T-helper 1 cell treated with Interleukin-12 subunit alpha and Interleukin-12 subunit beta and Interleukin-4 antibody, amounts not matched to agents 30 μg/mL and 1 μg/mL, for 36 hours (primary cell): Measurements from ENCODE around the gene METTL15.

Experiments
- H3K27ac Mint-ChIP-seq: one replicate; pipeline ENCODE4 v1.8.0; 2021; ENCODE audit warnings: mild to moderate bottlenecking, mixed read lengths
- H3K27me3 Mint-ChIP-seq: one replicate; pipeline ENCODE4 v1.8.0; 2021; ENCODE audit warnings: low read depth, mixed read lengths
- H3K36me3 Mint-ChIP-seq: one replicate; pipeline ENCODE4 v1.8.0; 2021; ENCODE audit warnings: low read depth, mixed read lengths
- H3K4me1 Mint-ChIP-seq: one replicate; pipeline ENCODE4 v1.8.0; 2021; ENCODE audit warnings: low read depth, mixed read lengths
- H3K4me3 Mint-ChIP-seq: one replicate; pipeline ENCODE4 v1.8.0; 2021; ENCODE audit warnings: mild to moderate bottlenecking, moderate library complexity, mixed read lengths
- H3K9me3 Mint-ChIP-seq: one replicate; pipeline ENCODE4 v1.8.0; 2021; ENCODE audit warnings: mixed read lengths

METTL15 gene

DNA sequence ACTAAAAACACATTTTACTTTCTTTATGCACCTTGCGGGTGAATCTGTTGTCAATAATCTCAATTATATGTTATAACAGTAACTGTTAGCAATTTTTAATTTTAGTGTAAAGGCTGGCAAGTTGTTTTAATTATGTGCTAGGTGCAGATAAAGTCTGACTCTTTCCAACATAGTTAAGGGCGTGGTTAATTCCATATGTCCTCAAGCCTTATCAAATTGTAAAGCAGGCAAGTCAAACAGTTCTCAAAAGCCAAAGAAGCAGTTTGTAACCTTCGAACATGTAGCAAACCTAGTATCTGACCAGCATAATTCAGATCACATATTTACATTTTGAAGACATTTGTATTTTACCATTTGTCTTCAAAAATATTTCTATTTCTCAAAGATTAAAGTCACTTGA, 29.2 kb downstream of the METTL15 start:
- Mint-ChIP-seq H3K9me3 (peaks cover 37% of the 10 kb centered on the region), H3K4me1 (no peaks in the 10 kb centered on the region), H3K27me3 (no peaks in the 10 kb centered on the region), H3K36me3 (peaks cover 13% of the 10 kb centered on the region), H3K27ac (no peak overlapping the region), H3K4me3 (no peak overlapping the region)

DNA sequence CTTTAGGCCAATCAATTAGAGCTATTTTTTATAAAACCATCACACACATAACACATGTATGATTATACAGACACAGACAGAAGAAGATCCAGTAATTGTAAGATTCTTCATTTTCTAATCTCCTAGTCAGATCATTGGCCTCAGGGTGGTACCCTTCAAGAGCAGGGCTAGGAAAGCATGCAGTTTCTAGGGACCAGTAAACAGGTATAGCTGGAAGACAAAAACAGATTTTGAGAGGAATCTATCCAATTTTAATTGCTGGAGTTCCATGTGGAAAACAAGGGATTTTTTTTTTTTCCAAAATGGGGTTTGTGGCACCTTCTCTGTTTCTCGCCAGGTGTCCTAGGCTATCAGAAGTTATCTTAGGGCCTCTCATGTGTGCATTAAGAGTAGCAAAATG, 29.6 kb downstream of the METTL15 start:
- Mint-ChIP-seq H3K36me3 (peaks cover 13% of the 10 kb centered on the region), H3K27me3 (no peaks in the 10 kb centered on the region), H3K4me3 (no peak overlapping the region), H3K4me1 (no peaks in the 10 kb centered on the region), H3K9me3 (peaks cover 37% of the 10 kb centered on the region), H3K27ac (no peak overlapping the region)

DNA sequence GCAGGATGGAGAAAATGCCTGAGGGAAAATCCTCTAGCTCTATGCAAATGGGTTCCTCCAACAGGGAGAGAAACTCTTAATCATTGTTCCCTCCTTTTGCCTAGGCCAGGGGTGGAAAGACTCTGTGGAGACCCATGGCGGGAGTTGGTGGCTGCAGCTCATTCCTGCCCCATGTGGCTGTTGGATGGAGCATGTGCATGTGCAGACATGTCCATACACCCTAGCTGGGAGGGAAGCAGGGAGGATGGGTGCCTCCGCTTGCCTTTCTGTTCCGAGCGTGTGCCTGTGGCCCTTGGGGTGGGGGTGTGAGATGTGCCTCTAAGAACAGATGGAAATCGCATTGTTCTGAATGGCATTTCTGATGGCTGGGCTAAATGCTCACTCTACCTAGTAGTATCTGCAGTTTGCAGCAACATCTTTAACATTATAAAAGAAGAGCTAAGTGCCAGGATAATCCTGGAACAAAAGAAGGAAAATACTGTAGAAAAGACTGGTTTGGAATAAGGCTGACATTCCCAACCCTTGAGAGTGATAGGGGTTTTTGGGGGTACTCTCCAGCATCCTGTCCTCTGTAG, 31.7 kb downstream of the METTL15 start:
- Mint-ChIP-seq H3K36me3 (peaks cover 13% of the 10 kb centered on the region), H3K27me3 (no peaks in the 10 kb centered on the region), H3K9me3 (peaks cover 37% of the 10 kb centered on the region), H3K4me1 (no peaks in the 10 kb centered on the region), H3K4me3 (no peak overlapping the region), H3K27ac (no peak overlapping the region)

DNA sequence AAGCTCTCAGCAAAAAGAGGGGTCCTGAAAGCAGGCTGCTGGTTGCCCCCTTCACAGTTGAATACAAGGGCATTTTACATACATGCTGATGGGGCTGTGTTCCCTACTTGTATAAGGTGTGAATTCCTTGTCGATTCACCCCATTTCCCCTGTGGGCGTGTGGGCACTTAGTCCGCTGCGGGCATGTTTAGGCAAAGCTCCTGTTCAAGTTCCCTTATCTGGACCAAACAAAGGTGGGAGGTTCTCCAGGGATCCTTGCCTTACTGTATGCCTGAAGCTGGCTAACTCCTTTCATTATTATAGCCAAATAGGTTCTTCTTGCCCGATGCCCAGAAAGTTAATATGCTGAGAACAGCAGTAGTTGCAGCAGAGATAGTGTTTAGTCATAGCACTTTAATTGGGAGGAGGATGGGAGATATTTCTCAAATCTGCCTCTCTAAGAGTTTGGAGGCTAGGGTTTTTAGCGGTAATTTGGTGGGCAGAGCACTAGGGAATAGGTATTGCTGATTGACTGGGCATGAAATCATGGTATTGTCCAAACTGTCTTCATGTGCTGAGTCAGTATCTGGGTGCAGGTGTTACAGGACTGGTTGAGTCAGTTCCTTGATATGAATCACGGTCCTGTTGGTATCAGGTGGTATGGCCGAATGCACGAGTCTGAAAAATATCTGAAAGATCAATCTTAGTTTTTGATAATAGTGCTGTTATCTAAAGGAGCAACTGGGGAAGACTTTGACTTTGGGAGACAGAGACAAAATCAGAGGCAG, 32.7 kb downstream of the METTL15 start:
- Mint-ChIP-seq H3K4me1 (no peaks in the 10 kb centered on the region), H3K27ac (no peak overlapping the region), H3K36me3 (peaks cover 12% of the 10 kb centered on the region), H3K9me3 (peaks cover 35% of the 10 kb centered on the region), H3K27me3 (no peaks in the 10 kb centered on the region), H3K4me3 (no peak overlapping the region)

DNA sequence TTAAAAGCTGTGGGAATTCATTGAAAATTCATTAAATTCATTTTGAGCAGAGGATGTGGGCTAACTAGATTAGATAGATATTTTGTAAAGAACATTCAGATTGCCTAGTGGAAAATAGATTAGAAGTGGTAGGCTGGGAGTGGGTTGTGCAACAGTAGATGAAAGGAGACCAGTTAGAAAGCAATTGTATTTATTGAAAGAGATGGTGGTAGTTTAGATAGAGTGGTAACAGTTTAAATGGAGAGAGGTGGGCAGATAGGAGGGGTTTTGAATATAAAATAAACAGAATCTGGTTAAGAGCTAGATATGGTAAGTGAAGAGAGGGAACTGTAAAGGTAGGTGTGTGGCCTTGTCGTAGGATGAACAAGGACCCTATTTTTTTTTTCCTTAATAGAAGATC, 34.5 kb downstream of the METTL15 start:
- peaks cover 21% of the 10 kb centered on the region for H3K9me3 Mint-ChIP-seq
- peaks cover 5% of the 10 kb centered on the region for H3K36me3 Mint-ChIP-seq
- no peak overlapping the region for H3K27ac Mint-ChIP-seq
- H3K27me3 Mint-ChIP-seq: no peaks in the 10 kb centered on the region
- no peaks in the 10 kb centered on the region for H3K4me1 Mint-ChIP-seq
- H3K4me3 Mint-ChIP-seq: no peak overlapping the region

DNA sequence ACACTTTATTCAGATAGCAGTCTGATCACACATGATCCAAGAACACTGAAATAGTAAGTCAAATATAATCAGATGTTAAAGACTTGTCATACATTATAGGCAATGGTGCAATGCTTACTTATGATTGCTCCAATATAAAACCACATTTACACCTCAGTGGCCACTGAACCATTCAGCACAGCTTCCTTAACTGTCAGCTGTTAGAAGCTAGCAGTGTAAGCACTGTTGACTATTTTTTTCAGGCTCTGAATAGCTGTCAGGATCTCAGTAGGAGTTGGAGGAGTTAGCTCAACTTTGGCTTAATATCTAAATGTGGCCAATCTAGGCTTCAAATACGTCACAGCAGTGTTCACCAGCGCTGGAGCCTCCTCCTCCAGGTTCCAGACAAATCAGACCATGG, 36.6 kb downstream of the METTL15 start:
- H3K4me1 Mint-ChIP-seq: no peaks in the 10 kb centered on the region
- H3K27ac Mint-ChIP-seq: no peak overlapping the region
- H3K9me3 Mint-ChIP-seq: peaks cover 7% of the 10 kb centered on the region
- H3K4me3 Mint-ChIP-seq: no peak overlapping the region
- no peaks in the 10 kb centered on the region for H3K27me3 Mint-ChIP-seq
- H3K36me3 Mint-ChIP-seq: peaks cover 4% of the 10 kb centered on the region

DNA sequence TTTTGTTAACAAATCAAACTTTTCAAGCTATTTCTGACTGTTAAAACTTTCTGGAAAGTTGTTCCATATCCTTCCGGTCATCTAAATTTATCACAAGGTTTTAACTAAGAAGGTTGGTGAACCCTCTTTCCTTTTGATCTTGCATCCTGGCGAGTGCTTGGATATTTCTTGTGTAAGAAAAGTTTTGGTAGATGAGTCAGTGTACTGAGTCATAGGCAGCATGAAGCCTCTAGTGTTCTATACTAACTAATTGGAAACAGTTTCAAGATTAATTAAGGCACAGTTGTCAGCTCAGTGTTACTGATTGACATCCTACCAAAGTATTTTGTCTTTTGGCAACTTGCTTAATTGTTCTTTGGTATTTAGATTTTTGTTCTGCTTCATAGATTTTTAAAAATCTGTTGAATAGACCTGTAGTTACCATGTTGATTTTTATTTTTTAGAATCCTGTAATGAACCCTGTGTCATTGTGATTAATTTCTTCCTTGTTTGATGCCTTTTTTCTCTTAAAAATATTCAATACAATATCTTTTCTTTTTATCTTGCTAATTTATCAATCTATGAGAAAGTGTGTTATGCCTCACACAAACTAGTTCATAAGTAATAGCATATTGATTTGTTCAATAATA, 38.0 kb downstream of the METTL15 start:
- H3K36me3 Mint-ChIP-seq: peaks cover under 1% of the 10 kb centered on the region
- H3K4me3 Mint-ChIP-seq: no peak overlapping the region
- H3K27me3 Mint-ChIP-seq: no peaks in the 10 kb centered on the region
- no peaks in the 10 kb centered on the region for H3K9me3 Mint-ChIP-seq
- no peaks in the 10 kb centered on the region for H3K4me1 Mint-ChIP-seq
- H3K27ac Mint-ChIP-seq: no peak overlapping the region

DNA sequence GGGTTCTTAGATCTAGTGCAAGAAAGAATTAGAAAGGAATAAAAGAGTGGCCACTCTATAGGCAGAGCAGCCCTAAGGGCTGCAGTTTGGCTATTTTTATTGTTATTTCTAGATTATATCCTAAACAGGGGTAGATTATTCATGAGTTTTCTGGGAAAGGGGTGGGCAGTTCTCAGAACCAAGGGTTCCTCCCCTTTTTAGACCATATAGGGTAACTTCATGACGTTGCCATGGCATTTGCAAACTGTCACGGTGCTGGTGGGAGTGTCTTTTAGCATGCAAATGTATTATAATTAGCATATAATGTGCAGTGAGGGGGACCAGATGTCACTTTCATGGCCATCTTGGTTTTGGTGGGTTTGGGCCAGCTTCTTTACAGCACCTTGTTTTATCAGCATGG, 44.6 kb downstream of the METTL15 start:
- Mint-ChIP-seq H3K27ac (no peak overlapping the region), H3K4me1 (no peaks in the 10 kb centered on the region), H3K9me3 (no peaks in the 10 kb centered on the region), H3K27me3 (no peaks in the 10 kb centered on the region), H3K36me3 (peaks cover 6% of the 10 kb centered on the region), H3K4me3 (no peak overlapping the region)

DNA sequence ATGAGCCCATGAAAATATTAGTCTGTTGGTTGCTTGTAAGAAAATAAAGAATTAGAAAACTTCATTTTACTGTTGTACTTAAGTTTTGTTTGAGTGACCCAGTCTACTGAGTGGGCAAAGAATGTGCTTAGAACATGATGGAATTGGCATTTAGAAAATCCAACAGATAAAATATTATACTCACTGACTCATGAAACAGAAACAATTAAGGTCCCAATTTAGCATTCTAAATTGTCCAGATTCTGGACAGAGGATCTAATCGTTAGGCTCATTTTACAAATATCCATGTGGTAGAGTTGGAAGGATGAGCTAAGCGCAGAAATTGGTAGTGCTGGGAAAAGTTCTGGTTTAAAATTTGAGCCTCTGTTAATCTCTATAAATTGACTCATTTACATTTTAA, 45.4 kb downstream of the METTL15 start:
- Mint-ChIP-seq H3K27ac (no peak overlapping the region), H3K27me3 (no peaks in the 10 kb centered on the region), H3K4me1 (no peaks in the 10 kb centered on the region), H3K9me3 (no peaks in the 10 kb centered on the region), H3K4me3 (no peak overlapping the region), H3K36me3 (peaks cover 9% of the 10 kb centered on the region)

DNA sequence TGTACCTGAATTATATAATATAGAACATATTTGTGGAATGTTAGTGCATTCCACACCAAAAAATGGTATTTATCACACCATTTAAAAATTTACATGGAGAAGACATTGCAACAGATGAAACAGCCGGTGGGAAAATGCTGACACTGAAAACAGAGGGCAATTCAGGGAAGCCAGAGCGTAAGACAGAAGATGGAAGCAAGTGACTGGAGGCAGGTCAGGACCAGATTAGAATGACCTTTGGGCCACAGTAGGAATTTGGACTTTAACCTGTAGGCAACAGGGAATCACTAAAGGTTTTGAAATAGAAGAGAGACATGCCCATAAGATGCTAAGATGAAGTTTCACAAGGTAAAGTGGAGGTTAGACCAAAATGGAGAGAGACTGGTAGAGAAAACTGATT, 60.5 kb downstream of the METTL15 start:
- H3K9me3 Mint-ChIP-seq: peaks cover 2% of the 10 kb centered on the region
- no peak overlapping the region for H3K4me3 Mint-ChIP-seq
- H3K27me3 Mint-ChIP-seq: no peaks in the 10 kb centered on the region
- H3K4me1 Mint-ChIP-seq: peaks cover 4% of the 10 kb centered on the region
- H3K36me3 Mint-ChIP-seq: peaks cover 9% of the 10 kb centered on the region
- no peak overlapping the region for H3K27ac Mint-ChIP-seq

DNA sequence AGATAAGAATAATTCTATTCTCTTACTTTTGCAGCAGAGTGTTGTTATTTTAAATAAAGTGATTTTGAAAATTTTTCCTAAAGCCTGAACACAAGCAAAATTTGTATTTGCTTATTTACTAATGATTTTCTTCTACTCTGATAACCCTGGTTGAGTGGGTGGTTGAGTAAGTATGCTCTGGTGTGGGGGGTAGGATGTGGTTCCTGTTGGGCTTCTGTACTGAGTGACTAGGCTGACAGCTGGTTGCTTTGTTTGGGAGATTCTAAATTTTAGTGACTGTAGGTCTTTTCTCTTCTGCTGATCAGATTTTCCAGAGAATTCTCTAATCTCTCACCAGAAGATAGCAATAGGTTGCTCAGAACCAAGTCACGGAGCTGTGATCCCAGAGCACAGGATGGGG, 61.6 kb downstream of the METTL15 start:
- Mint-ChIP-seq H3K36me3 (peaks cover 12% of the 10 kb centered on the region), H3K27me3 (no peaks in the 10 kb centered on the region), H3K9me3 (peaks cover 7% of the 10 kb centered on the region), H3K4me3 (no peak overlapping the region), H3K27ac (no peak overlapping the region), H3K4me1 (peaks cover 4% of the 10 kb centered on the region)

DNA sequence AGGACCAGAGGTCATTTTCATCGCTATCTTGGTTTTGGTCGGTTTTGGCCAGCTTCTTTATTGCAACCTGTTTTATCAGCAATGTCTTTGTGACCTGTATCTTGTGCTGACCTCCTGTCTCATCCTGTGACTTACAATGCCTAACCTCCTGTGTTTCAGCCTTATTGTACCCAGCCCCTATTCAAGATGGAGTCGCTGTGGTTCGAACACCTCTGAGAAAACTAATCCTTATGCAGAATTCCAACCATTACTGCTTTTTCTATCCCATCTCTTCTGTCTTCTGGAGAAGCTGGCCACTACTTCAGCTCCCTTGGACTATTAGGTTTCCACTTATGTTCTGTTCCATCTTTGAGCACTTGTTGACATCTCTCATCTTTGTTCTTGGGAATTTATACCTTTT, 62.6 kb downstream of the METTL15 start:
- Mint-ChIP-seq H3K36me3 (peaks cover 12% of the 10 kb centered on the region), H3K4me3 (no peak overlapping the region), H3K27me3 (no peaks in the 10 kb centered on the region), H3K9me3 (peaks cover 7% of the 10 kb centered on the region), H3K27ac (no peak overlapping the region), H3K4me1 (peaks cover 4% of the 10 kb centered on the region)

DNA sequence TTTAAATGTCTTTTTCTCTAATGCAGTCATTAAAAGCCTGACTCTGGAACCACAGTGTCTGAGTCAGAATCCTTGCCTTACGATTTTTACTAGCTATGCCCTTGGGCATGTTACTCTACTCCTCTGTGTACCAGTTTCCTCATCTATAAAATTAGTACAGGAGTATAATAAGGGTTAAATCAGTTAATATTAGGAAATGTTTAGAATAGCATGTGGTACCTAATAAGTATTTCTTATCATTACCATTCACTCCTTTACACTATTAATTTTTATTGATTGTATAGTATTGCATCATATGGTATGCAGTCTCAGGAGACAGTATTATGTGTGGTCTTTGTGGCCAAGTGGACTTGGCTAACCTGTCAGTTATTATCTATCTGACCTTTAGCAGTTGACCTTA, 68.2 kb downstream of the METTL15 start:
- Mint-ChIP-seq H3K27me3 (no peaks in the 10 kb centered on the region), H3K27ac (no peak overlapping the region), H3K4me1 (no peaks in the 10 kb centered on the region), H3K36me3 (peaks cover 9% of the 10 kb centered on the region), H3K9me3 (peaks cover 7% of the 10 kb centered on the region), H3K4me3 (no peak overlapping the region)

DNA sequence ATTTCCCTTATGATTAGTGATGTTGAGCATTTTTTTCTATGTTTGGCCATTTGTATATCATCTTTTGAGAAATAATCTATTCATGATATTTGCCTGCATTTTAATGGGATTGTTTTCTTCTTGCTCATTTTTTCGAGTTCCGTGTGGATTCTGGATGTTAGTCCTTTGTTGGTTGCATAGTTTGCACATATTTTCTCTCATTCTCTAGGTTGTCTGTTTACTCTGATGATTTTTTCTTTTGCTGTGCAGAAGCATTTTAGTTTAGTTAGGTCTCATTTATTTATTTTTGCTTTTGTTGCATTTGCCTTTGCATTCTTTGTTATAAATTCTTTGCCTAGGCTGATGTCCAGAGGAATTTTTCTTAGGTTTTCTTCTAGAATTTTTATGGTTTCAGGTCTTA, 87.3 kb downstream of the METTL15 start:
- H3K36me3 Mint-ChIP-seq: peaks cover 9% of the 10 kb centered on the region
- H3K4me3 Mint-ChIP-seq: no peak overlapping the region
- no peaks in the 10 kb centered on the region for H3K27me3 Mint-ChIP-seq
- H3K9me3 Mint-ChIP-seq: peaks cover 4% of the 10 kb centered on the region
- no peak overlapping the region for H3K27ac Mint-ChIP-seq
- no peaks in the 10 kb centered on the region for H3K4me1 Mint-ChIP-seq

DNA sequence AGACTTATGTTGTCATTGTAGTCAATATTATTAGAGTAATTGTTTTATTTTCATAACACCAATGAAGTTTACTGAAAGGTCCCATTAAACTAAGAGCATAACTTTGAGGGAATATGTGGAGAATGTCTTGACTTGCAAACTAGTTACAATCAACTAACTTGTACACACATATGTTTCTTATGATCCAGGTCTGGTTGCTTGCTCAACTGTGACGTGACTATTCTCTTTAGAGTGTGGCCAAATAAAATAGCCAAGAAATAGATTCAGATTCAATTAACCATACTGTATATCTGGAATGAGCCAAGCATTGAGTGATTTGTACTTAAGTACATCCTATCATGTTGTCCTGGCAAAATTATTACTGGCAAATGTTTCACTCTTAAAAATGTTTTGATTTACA, 101.7 kb downstream of the METTL15 start:
- Mint-ChIP-seq H3K9me3 (peaks cover under 1% of the 10 kb centered on the region), H3K36me3 (peaks cover 13% of the 10 kb centered on the region), H3K4me3 (no peak overlapping the region), H3K4me1 (no peaks in the 10 kb centered on the region), H3K27me3 (no peaks in the 10 kb centered on the region), H3K27ac (no peak overlapping the region)
